HG02981 (cell line): ENCODE measurements around the gene NAA10.

Source experiments
- ATAC-seq: cut with Tn5 transposase; IDR thresholded peaks from one replicate; pipeline ENCODE4 v1.9.1; 2021; ENCODE audit warnings: mild to moderate bottlenecking, moderate library complexity; ENCODE audit not compliant: unreplicated experiment

The NAA10 gene

GRCh38 chrX:153911798-153912197 lies 23.0 kb downstream of the NAA10 start:
- no peak for ATAC-seq

DNA sequence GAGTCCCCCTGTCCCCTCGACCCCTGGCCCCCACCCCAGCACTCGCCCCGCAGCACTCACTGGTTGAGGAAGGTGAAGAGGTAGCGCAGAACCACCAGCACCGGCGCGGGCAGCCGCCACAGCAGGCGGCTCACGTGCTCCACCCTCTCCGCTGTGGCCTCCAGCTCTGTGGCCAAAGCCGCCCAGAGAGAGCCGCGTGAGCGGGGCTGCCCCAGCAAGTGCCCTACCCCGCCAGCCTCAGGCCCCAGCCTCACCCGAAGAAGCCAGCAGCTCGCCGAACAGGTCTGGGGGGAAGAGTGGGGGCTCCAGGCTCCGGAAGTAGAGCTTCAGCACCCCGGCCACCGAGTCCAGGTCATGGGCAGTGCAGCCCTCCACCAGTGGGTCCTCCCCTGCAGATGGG lies 24.4 kb downstream of the NAA10 start:
- no peak for ATAC-seq

DNA sequence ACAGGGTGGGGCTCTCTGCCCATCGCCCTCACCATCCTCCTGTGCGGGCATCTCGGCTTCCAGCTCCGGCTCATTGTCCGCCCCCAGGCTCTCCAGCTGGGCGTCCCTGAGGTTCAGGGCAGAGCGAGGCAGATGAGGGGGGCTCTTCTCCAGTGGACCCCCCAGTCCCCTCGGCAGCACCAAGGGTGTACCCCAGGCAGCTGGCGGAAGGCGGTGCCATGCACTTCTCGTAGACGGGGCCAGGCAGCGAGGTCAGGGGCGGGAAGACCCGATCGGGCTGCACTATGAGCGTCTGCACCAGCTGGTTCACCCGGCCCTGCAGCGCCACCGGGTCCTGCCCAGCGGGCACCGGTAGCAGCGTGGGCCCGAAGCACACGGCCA lies 24.9 kb downstream of the NAA10 start:
- no peak for ATAC-seq

DNA sequence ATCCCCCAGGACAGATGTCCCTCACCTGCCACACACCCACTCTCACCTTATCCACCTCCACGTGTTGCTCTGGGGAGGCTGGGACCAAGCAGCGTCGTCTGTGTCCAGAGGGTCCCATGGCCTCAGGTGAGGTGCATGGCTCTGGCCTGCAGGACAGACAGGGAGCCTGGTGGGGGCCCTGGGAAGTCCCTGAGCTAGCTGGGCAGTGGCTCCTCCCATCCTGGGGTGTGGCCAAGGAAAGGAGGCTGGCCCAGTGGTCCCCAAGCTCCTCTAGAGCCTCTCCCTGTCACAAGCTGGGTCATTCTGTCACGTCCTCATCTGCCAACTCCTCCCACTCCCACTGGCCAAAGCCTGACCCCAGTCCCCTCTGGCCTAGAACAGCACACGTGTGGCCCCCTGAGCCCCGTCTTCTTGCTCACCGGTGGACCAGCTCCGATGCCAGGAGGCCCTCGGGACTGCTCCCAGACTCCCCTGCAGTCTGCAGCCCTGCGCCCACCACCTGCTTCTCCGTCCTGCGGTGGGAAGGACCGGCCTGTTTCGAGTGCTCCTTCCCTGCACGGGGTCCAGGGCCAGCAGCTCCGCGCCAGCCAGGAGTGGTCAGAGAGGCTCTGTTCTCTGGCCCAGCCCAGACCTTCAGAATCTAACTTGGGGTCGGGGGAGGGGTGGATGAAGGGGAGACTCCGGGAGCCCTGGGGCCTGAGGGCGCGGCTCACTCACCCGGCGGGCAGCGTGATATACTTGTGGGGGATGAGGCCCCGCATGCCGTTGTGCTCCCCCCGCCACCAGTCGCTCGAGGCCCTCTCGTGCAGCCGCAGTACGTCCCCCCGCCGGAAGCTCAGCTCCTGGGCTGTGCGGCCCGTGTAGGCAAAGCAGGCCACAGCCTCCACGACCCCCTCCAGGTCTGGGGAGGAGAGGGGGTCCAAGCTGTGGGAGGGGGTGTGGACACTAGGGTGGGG lies 25.5 kb downstream of the NAA10 start:
- no peak for ATAC-seq

- ATAC-seq: no peak
Observed at GRCh38 chrX:153908219-153908860, 26.5 kb downstream of the NAA10 start.

DNA sequence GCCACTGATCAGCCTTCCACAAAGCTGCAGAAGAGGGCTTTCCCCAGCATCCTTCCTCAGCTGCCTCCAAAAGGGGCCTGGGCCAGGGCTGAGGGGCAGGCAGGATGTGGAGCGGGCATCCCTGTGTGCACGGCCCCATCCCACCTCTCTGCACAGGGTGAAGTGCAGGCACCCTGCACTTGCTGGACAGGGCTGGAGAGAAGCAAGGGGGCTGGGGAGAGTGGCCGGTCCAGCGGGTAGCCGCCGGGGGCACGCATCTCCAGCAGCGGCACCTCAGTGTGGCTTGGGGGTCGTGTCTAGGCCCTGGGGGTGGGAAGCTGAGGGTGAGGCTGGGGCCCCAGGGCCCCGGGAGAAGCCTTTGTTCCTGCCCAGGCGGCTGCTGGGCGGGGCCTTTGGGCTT lies 27.4 kb downstream of the NAA10 start:
- no peak for ATAC-seq

- ATAC-seq: no peak
Observed at GRCh38 chrX:153906126-153906917, 28.5 kb downstream of the NAA10 start.

DNA sequence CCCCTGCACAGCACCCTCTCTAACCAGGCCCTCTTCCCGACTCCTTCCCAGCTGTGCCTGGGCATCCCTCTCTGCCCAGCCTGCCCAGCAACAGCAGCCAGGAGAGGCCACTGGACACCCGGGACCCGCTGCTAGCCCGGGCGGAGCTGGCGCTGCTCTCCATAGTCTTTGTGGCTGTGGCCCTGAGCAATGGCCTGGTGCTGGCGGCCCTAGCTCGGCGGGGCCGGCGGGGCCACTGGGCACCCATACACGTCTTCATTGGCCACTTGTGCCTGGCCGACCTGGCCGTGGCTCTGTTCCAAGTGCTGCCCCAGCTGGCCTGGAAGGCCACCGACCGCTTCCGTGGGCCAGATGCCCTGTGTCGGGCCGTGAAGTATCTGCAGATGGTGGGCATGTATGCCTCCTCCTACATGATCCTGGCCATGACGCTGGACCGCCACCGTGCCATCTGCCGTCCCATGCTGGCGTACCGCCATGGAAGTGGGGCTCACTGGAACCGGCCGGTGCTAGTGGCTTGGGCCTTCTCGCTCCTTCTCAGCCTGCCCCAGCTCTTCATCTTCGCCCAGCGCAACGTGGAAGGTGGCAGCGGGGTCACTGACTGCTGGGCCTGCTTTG lies 29.2 kb downstream of the NAA10 start:
- no peak for ATAC-seq

- ATAC-seq: no peak
Observed at GRCh38 chrX:153903991-153904957, 30.6 kb downstream of the NAA10 start, which contains the start of gene AVPR2. Gene AVPR2 (plus strand): TSS chrX:153904673. CDS start chrX:153905146, 473 bp downstream.

DNA sequence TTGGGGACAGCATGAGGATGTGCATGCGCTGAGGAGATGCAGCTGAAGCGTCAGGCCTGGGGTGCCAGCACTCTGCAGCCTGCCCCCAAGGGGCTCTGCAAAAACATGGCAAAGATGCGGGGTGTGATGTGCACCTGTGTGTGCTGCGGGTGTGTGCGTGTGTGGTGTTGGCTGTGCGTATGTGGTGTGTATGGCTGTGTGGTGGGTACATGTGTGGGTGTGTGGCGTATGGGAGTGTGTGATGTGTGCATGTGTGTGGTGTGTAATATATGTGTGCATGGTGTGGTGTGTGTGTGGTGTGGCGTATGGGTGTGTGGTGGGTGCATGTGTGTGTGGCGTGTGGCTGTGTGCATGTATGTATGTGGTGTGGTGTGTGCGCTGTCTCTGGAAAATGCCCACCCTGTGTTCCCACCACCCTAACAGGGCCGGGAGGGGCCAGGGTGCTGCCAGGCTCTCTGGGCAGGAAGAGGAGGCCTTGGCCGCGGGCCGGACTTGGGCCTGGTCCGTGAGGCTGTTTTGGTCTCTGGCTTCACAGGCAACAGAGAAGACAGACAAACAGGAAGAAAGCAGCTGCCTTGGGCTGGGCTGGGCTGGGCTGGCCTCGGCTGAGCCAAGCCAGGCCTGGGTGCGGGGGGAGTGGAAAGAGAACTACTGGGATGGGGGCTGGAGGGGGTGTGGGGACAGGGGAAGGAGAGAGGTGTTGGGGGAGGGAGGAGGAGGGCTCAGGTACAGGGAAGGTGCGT lies 31.4 kb downstream of the NAA10 start:
- no peak for ATAC-seq

DNA sequence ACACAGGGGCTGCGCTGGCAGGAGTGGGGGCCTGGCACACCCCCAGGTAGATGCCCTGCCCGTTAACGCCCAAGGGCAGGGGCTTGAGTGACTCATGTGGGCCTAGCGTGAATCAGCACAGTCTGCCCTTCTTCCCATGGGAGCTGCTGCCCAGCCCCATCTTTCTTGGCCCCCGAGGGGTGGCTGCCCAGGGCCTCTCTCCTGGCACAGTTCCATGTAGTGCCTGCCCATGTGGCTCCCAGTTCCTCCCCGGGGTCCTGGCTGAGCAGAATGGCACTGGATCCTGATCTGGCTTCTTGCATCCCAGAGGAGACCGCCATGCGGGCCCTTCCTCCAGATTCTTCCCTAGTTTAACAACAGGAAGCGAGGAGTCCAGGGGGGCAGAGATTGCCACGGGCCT lies 32.5 kb downstream of the NAA10 start:
- ATAC-seq: no peak

DNA sequence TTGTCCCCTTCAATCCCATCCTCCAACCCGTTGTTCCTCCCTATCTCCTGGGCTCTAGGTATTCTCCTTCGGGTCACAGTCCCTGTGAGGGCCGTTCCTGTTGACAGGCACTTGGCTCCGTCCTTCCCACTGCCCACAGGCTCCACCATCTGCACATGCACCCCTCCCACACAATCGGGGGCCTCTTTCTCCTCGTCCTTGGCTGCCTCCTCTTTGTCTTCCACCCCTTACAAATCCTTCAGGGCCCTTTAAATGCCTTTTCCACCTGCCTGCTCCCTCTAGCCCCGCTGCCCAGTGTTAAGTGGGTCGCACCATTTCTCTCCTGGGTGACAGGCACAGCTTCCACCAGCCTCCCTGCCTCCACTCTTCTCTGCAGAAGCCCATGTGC lies 33.1 kb downstream of the NAA10 start:
- no peak for ATAC-seq

DNA sequence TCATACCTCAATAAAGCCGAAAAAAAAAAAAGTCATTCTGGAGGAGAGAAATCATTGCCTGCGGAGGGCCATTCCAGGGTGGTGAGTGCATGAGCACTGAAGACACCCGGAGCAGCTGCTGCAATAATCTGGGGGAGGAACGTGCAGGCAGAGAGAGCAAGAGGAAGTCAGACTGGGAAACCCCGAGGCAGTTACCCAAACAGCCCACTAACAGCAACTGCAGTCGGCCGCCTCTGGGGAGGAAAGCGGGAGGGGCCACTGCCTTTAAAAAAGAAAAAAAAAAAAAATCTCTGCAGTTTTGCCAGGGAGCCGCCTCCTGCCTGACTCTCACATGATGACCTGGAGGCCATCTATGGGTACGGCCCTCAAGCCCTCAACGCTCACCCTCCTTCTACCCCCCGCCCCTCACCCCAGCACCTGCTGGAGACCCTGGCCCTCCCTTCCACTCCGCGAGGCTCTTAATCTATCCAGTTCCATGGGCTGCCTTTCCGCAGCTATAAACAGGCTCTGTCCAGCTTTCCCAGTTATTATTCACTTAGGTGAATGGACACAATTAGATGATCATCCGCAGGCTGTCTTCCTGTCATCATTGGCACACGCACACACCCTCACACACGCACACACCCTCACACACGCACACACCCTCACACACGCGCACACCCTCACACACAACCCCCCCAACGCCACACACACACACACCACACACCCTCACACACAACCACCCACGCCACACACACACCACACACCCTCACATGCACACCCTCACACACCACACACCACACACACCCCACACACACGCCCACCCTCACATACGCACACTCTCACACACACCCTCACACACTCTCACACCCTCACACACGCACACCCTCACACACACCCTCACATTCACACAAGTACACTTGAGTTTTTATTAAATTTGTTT lies 33.7 kb downstream of the NAA10 start:
- ATAC-seq: peak; percentile 87

- ATAC-seq: no peak
Observed at GRCh38 chrX:153897899-153898298, 36.9 kb downstream of the NAA10 start.

DNA sequence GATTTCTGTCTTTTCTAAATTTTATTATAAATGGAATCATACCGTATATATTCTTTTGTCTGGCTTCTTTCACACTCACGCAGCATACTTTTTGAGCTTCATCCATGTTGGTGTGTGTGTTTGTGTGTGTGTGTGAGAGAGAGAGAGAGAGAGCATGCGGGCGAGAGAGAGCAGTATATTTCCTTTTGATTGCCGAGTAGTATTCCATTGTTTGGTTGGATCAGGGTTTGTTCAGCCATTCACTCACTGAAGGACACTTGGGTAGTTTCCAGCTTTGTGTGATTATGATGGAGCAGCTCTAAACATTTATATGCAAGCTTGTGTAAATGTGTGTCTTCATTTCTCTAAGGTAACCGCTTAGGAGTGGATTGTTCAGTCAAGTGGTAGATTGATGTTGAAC lies 45.7 kb downstream of the NAA10 start:
- no peak for ATAC-seq

GRCh38 chrX:153888344-153888743 lies 46.5 kb downstream of the NAA10 start:
- no peak for ATAC-seq

GRCh38 chrX:153887385-153887784 lies 47.5 kb downstream of the NAA10 start:
- ATAC-seq: no peak

- no peak for ATAC-seq
Observed at GRCh38 chrX:153886915-153887314, 47.9 kb downstream of the NAA10 start.
